Measurements from ENCODE around the gene HTR4.

- no peak for TF ChIP-seq POLR2A (IDR thresholded peaks at IDR 0.05; ENCODE audit: low read length)
- no peak for TF ChIP-seq GATA1 (IDR thresholded peaks at IDR 0.05; ENCODE audit: low read depth, low read length)
Observed at GRCh38 chr5:148640471-148640870, 13.9 kb downstream of the HTR4 start.
